Activated CD8-positive, alpha-beta T cell treated with anti-CD3 and anti-CD28 coated beads, Interleukin-2, amount 10 ng/mL, durations not matched to agents 7 days and 5 days (primary cell): ENCODE data around the gene KLF17. TPM values are rescaled to one million over a fixed set of nuclear protein-coding genes. Genes with fewer than 3 reads are reported as not detected.

ENCODE experiments used
- ATAC-seq: fragments of 150-1000 bp; cut with Tn5 transposase; one replicate; pipeline ENCODE4 v1.10.0; 2021; ENCODE audit warnings: moderate library complexity
- CTCF ChIA-PET: fragments of 350-600 bp; sonication (Branson Sonifier 250); formaldehyde crosslinking; loops from one replicate; lab custom pipeline; 2021; ENCODE audit warnings: antibody characterized with exemption; lab: Charles Lee
- POLR2A ChIA-PET: fragments of 350-600 bp; sonication (Branson Sonifier 250); formaldehyde crosslinking; loops from one replicate; lab custom pipeline; 2021; ENCODE audit warnings: antibody characterized with exemption; lab: Charles Lee
- DNase-seq: peaks from one replicate; pipeline ENCODE4 v3.0.0-alpha.2; 2020
- H3K27ac Mint-ChIP-seq: one replicate; pipeline ENCODE4 v1.8.0; 2021; ENCODE audit warnings: mild to moderate bottlenecking, mixed read lengths
- H3K27me3 Mint-ChIP-seq: one replicate; pipeline ENCODE4 v1.8.0; 2021; ENCODE audit warnings: low read depth, mixed read lengths
- H3K36me3 Mint-ChIP-seq: one replicate; pipeline ENCODE4 v1.8.0; 2021; ENCODE audit warnings: low read depth, mixed read lengths
- H3K4me1 Mint-ChIP-seq: one replicate; pipeline ENCODE4 v1.8.0; 2021; ENCODE audit warnings: low read depth, mixed read lengths
- H3K4me3 Mint-ChIP-seq: one replicate; pipeline ENCODE4 v1.8.0; 2021; ENCODE audit warnings: mild to moderate bottlenecking, mixed read lengths
- H3K9me3 Mint-ChIP-seq: one replicate; pipeline ENCODE4 v1.8.0; 2022; ENCODE audit warnings: mixed read lengths; ENCODE audit not compliant: insufficient read depth
- total RNA-seq, 2 experiments: library from RNA; stranded (reverse); gene quantifications; one replicate each; pipeline ENCODE4 v1.2.3, GENCODE V29; 2021

KLF17 gene
- total RNA-seq, 2 experiments from 2014 or later, result not detected

GRCh38 chr1:44089371-44090048, 29.1 kb upstream of the KLF17 start:
- no peak for ATAC-seq
- no peaks in the 10 kb centered on the region for H3K4me1 Mint-ChIP-seq

GRCh38 chr1:44090429-44091252, 28.0 kb upstream of the KLF17 start:
- no peaks in the 10 kb centered on the region for H3K9me3 Mint-ChIP-seq
- CTCF ChIA-PET, result no interaction called here
- H3K4me1 Mint-ChIP-seq, result no peaks in the 10 kb centered on the region
- no peaks in the 10 kb centered on the region for H3K36me3 Mint-ChIP-seq
- POLR2A ChIA-PET, result no interaction called here
- no peak for ATAC-seq
- H3K27ac Mint-ChIP-seq, result no peak overlapping the region
- peaks cover 28% of the 10 kb centered on the region for H3K27me3 Mint-ChIP-seq
- no peak overlapping the region for H3K4me3 Mint-ChIP-seq
- DNase-seq, result no peak

More at GRCh38 chr1:44089371-44090048, 29.1 kb upstream of the KLF17 start:
- Mint-ChIP-seq H3K9me3 (no peaks in the 10 kb centered on the region), H3K4me3 (no peak overlapping the region), H3K36me3 (no peaks in the 10 kb centered on the region), H3K27ac (no peak overlapping the region), H3K27me3 (peaks cover 28% of the 10 kb centered on the region)
- CTCF ChIA-PET, result no interaction called here
- DNase-seq, result no peak
- POLR2A ChIA-PET, result no interaction called here

GRCh38 chr1:44094047-44094446, 24.6 kb upstream of the KLF17 start:
- ATAC-seq, result no peak

GRCh38 chr1:44100183-44100868, 18.3 kb upstream of the KLF17 start:
- Mint-ChIP-seq H3K9me3 (no peaks in the 10 kb centered on the region), H3K36me3 (no peaks in the 10 kb centered on the region), H3K4me3 (no peak overlapping the region), H3K27me3 (peaks cover 12% of the 10 kb centered on the region), H3K4me1 (no peaks in the 10 kb centered on the region), H3K27ac (no peak overlapping the region)
- ChIA-PET POLR2A (no interaction called here), CTCF (interaction anchor here (0.7 kb wide), 1 partner anchor 58 kb away, joined by 3 read pairs; no protein-coding TSS in a partner anchor)
- ATAC-seq (no peak), DNase-seq (no peak)

More at GRCh38 chr1:44094047-44094446, 24.6 kb upstream of the KLF17 start:
- peaks cover 29% of the 10 kb centered on the region for H3K27me3 Mint-ChIP-seq
- POLR2A ChIA-PET, result no interaction called here
- DNase-seq, result no peak
- CTCF ChIA-PET, result interaction anchor here (1.9 kb wide), 1 partner anchor 45 kb away, joined by 9 read pairs; no protein-coding TSS in a partner anchor
- no peak overlapping the region for H3K27ac Mint-ChIP-seq
- no peaks in the 10 kb centered on the region for H3K4me1 Mint-ChIP-seq
- H3K36me3 Mint-ChIP-seq, result no peaks in the 10 kb centered on the region
- no peak overlapping the region for H3K4me3 Mint-ChIP-seq
- no peaks in the 10 kb centered on the region for H3K9me3 Mint-ChIP-seq

- no peak overlapping the region for H3K27ac Mint-ChIP-seq
- DNase-seq, result no peak
- POLR2A ChIA-PET, result no interaction called here
- no peaks in the 10 kb centered on the region for H3K9me3 Mint-ChIP-seq
- H3K4me1 Mint-ChIP-seq, result no peaks in the 10 kb centered on the region
- peaks cover 16% of the 10 kb centered on the region for H3K27me3 Mint-ChIP-seq
- ATAC-seq, result no peak
- CTCF ChIA-PET, result no interaction called here
- no peak overlapping the region for H3K4me3 Mint-ChIP-seq
- H3K36me3 Mint-ChIP-seq, result no peaks in the 10 kb centered on the region
These were observed 17.3 kb upstream of the KLF17 start for GRCh38 chr1:44101328-44101727.

- Mint-ChIP-seq H3K27ac (no peak overlapping the region), H3K36me3 (no peaks in the 10 kb centered on the region), H3K27me3 (peaks cover 22% of the 10 kb centered on the region), H3K4me3 (no peak overlapping the region), H3K9me3 (no peaks in the 10 kb centered on the region), H3K4me1 (no peaks in the 10 kb centered on the region)
- ChIA-PET POLR2A (no interaction called here), CTCF (interaction anchor here (1.5 to 1.8 kb wide), 2 partner anchors 9 to 11 kb away, joined by 3 to 4 read pairs; no protein-coding TSS in a partner anchor)
- DNase-seq, result no peak
- ATAC-seq, result no peak
These were observed 15.1 kb upstream of the KLF17 start for GRCh38 chr1:44103270-44104131.

GRCh38 chr1:44105810-44106209, 12.8 kb upstream of the KLF17 start:
- ChIA-PET CTCF (interaction anchor here (0.7 kb wide), 1 partner anchor 162 kb away, joined by 3 read pairs; no protein-coding TSS in a partner anchor), POLR2A (no interaction called here)
- Mint-ChIP-seq H3K4me3 (no peak overlapping the region), H3K36me3 (no peaks in the 10 kb centered on the region), H3K27ac (no peak overlapping the region), H3K27me3 (peaks cover 22% of the 10 kb centered on the region), H3K9me3 (no peaks in the 10 kb centered on the region), H3K4me1 (no peaks in the 10 kb centered on the region)
- DNase-seq (no peak), ATAC-seq (no peak)

- Mint-ChIP-seq H3K4me3 (no peak overlapping the region), H3K4me1 (no peaks in the 10 kb centered on the region), H3K36me3 (no peaks in the 10 kb centered on the region), H3K27me3 (peaks cover 21% of the 10 kb centered on the region), H3K9me3 (no peaks in the 10 kb centered on the region), H3K27ac (no peak overlapping the region)
- no peak for DNase-seq
- CTCF ChIA-PET, result no interaction called here
- POLR2A ChIA-PET, result no interaction called here
- no peak for ATAC-seq
These were observed 10.4 kb upstream of the KLF17 start for GRCh38 chr1:44108241-44108640.

GRCh38 chr1:44108971-44109370, 9.7 kb upstream of the KLF17 start:
- H3K27ac Mint-ChIP-seq, result no peak overlapping the region
- no peaks in the 10 kb centered on the region for H3K4me1 Mint-ChIP-seq
- CTCF ChIA-PET, result no interaction called here
- DNase-seq (no peak), ATAC-seq (no peak)
- H3K9me3 Mint-ChIP-seq, result no peaks in the 10 kb centered on the region
- no peaks in the 10 kb centered on the region for H3K36me3 Mint-ChIP-seq
- POLR2A ChIA-PET, result no interaction called here
- peaks cover 22% of the 10 kb centered on the region for H3K27me3 Mint-ChIP-seq
- no peak overlapping the region for H3K4me3 Mint-ChIP-seq

- no peak overlapping the region for H3K4me3 Mint-ChIP-seq
- no peak for DNase-seq
- H3K36me3 Mint-ChIP-seq, result no peaks in the 10 kb centered on the region
- H3K27me3 Mint-ChIP-seq, result peaks cover 24% of the 10 kb centered on the region
- ChIA-PET POLR2A (no interaction called here), CTCF (interaction anchor here (2.5 kb wide), 1 partner anchor 63 kb away, joined by 8 read pairs; no protein-coding TSS in a partner anchor)
- no peaks in the 10 kb centered on the region for H3K4me1 Mint-ChIP-seq
- H3K27ac Mint-ChIP-seq, result no peak overlapping the region
- no peaks in the 10 kb centered on the region for H3K9me3 Mint-ChIP-seq
- ATAC-seq, result no peak
These were observed 7.7 kb upstream of the KLF17 start for GRCh38 chr1:44110916-44111315.

- Mint-ChIP-seq H3K27me3 (peaks cover 15% of the 10 kb centered on the region), H3K4me1 (no peaks in the 10 kb centered on the region), H3K27ac (no peak overlapping the region), H3K4me3 (no peak overlapping the region), H3K9me3 (no peaks in the 10 kb centered on the region), H3K36me3 (no peaks in the 10 kb centered on the region)
- ChIA-PET POLR2A (no interaction called here), CTCF (interaction anchor here (1.1 to 2.5 kb wide), 2 partner anchors 9 to 64 kb away, joined by 3 to 8 read pairs; no protein-coding TSS in a partner anchor)
- DNase-seq (no peak), ATAC-seq (no peak)
These were observed 6.8 kb upstream of the KLF17 start for GRCh38 chr1:44111861-44112260.
